ENCODE measurements around the gene SFXN2.

DNA sequence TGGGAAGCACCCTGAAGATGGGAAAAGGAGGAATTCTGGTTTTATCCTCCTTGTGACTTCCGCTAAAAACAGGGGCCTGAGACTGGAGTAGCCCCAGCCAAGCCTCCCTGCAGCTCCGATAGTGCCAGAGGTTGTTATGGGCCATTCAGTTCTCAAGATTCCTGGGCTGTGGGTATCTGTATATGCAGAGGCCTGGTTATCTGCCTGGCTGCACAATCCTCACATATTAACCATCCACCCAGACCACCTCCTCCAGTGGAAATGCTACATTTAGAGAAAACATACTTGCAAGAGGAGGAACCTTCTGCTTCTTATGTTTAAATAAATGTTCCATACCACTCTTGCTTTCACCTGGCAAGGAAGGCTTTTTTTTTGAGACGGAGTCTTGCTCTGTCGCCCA, 34.8 kb upstream of the SFXN2 start:
- TF ChIP-seq CTCF (IDR thresholded peaks at IDR 0.05) (no peak), POLR2A (IDR thresholded peaks at IDR 0.05) (no peak)

Measured in adrenal gland (tissue), 5 donors.